DOHH2 (cell line): ENCODE data around the gene PITX1.
A peak's percentile ranks its signal among the peaks of the same experiment; 100 is the strongest.
"Not testable (repeated sequence)": the region's sequence is repeated elsewhere in the genome, so short reads cannot be mapped to it uniquely, and the experiment has no call there.

Experiments
- H3F3A ChIP-seq: fragments of 200-600 bp; sonication (generic), shearing (Covaris generic); 2 replicates; pipeline ENCODE4 v1.6.0; 2016; ENCODE audit warnings: antibody characterized with exemption, mild to moderate bottlenecking; ENCODE audit not compliant: control insufficient read depth, insufficient read depth
- H3K27ac ChIP-seq: fragments of 200-600 bp; sonication (generic); 2 replicates; pipeline ENCODE4 v1.5.1; 2014; ENCODE audit warnings: low read depth, mild to moderate bottlenecking, low read length, moderate library complexity
- H3K27me3 ChIP-seq: fragments of 200-600 bp; sonication (generic); 2 replicates; pipeline ENCODE4 v1.6.1; 2014; ENCODE audit warnings: mild to moderate bottlenecking, low read length, mixed read lengths; ENCODE audit not compliant: control insufficient read depth
- H3K36me3 ChIP-seq: fragments of 200-600 bp; sonication (generic); 2 replicates; pipeline ENCODE4 v1.6.1; 2014; ENCODE audit warnings: mild to moderate bottlenecking, low read length, moderate library complexity, mixed read lengths; ENCODE audit not compliant: control insufficient read depth
- H3K4me1 ChIP-seq: fragments of 200-600 bp; sonication (generic); 2 replicates; pipeline ENCODE4 v1.6.1; 2014; ENCODE audit warnings: mild to moderate bottlenecking, low read length, mixed read lengths; ENCODE audit not compliant: control insufficient read depth
- H3K4me2 ChIP-seq: fragments of 200-600 bp; sonication (generic); 2 replicates; pipeline ENCODE4 v1.6.0; 2014; ENCODE audit warnings: mild to moderate bottlenecking, low read length, moderate library complexity
- H3K4me3 ChIP-seq: fragments of 200-600 bp; sonication (generic); 2 replicates; pipeline ENCODE4 v1.5.1; 2014; ENCODE audit warnings: mild to moderate bottlenecking, low read length, mixed read lengths
- H3K79me2 ChIP-seq: fragments of 200-600 bp; sonication (generic); 2 replicates; pipeline ENCODE4 v1.6.1; 2014; ENCODE audit warnings: mild to moderate bottlenecking, low read length, mixed read lengths; ENCODE audit not compliant: control insufficient read depth
- H3K9me2 ChIP-seq: fragments of 200-600 bp; sonication (generic); replicated peaks from 2 replicates; pipeline ENCODE4 v1.6.1; 2014; ENCODE audit warnings: mild to moderate bottlenecking, low read length, mixed read lengths; ENCODE audit not compliant: control insufficient read depth
- H3K9me3 ChIP-seq: fragments of 200-600 bp; sonication (generic); 2 replicates; pipeline ENCODE4 v1.6.1; 2014; ENCODE audit warnings: antibody characterized with exemption, low read length, mixed read lengths; ENCODE audit not compliant: control insufficient read depth, insufficient read depth
- H4K20me1 ChIP-seq: fragments of 200-600 bp; sonication (generic); 2 replicates; pipeline ENCODE4 v1.6.0; 2014; ENCODE audit warnings: low read depth, mild to moderate bottlenecking, antibody characterized with exemption, low read length, moderate library complexity; ENCODE audit not compliant: control insufficient read depth, insufficient read depth
- EZH2phosphoT487 ChIP-seq: fragments of 200-600 bp; sonication (generic); IDR thresholded peaks from 2 replicates; pipeline ENCODE4 v1.6.1; 2017; ENCODE audit warnings: borderline replicate concordance, mild to moderate bottlenecking, antibody characterized with exemption, low read length, moderate library complexity, mixed read lengths
- TF ChIP-seq, protein P1 (sequence below): fragments of 200-600 bp; sonication (generic); IDR thresholded peaks from one replicate; pipeline ENCODE4 v1.5.1; 2014; ENCODE audit warnings: antibody characterized with exemption, mild to moderate bottlenecking, low read depth, low read length; ENCODE audit not compliant: poor library complexity, severe bottlenecking

Gene PITX1

GRCh38 chr5:135033901-135034235 lies at the start of gene PITX1:
PITX1 (minus strand) TSS chr5:135034228; CDS start chr5:135033881, 347 bp downstream.
- H3K36me3 ChIP-seq = peaks cover 45% of the 10 kb centered on the region
- H3K4me1 ChIP-seq = peaks cover 34% of the 10 kb centered on the region
- H3K9me2 ChIP-seq = no peaks in the 10 kb centered on the region
- H3K4me2 ChIP-seq = peak within 1 kb of the TSS; percentile 67
- no peaks in the 10 kb centered on the region for H3F3A ChIP-seq
- H3K27me3 ChIP-seq = no peaks in the 10 kb centered on the region
- H3K27ac ChIP-seq = peak within 1 kb of the TSS; percentile 74
- TF ChIP-seq, protein P1, sequence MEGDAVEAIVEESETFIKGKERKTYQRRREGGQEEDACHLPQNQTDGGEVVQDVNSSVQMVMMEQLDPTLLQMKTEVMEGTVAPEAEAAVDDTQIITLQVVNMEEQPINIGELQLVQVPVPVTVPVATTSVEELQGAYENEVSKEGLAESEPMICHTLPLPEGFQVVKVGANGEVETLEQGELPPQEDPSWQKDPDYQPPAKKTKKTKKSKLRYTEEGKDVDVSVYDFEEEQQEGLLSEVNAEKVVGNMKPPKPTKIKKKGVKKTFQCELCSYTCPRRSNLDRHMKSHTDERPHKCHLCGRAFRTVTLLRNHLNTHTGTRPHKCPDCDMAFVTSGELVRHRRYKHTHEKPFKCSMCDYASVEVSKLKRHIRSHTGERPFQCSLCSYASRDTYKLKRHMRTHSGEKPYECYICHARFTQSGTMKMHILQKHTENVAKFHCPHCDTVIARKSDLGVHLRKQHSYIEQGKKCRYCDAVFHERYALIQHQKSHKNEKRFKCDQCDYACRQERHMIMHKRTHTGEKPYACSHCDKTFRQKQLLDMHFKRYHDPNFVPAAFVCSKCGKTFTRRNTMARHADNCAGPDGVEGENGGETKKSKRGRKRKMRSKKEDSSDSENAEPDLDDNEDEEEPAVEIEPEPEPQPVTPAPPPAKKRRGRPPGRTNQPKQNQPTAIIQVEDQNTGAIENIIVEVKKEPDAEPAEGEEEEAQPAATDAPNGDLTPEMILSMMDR = no peak
- TF ChIP-seq EZH2phosphoT487 = no peak
- H3K4me3 ChIP-seq = peak within 1 kb of the TSS; percentile 92
- peaks cover 57% of the 10 kb centered on the region for H3K79me2 ChIP-seq
- H4K20me1 ChIP-seq = peaks cover 7% of the 10 kb centered on the region
- no peaks in the 10 kb centered on the region for H3K9me3 ChIP-seq

GRCh38 chr5:135083334-135083733 lies 49.3 kb upstream of the PITX1 start:
- not testable (repeated sequence) for H3K27ac ChIP-seq, H3K9me2 ChIP-seq, H3F3A ChIP-seq, H3K4me1 ChIP-seq, H4K20me1 ChIP-seq, H3K4me2 ChIP-seq, H3K36me3 ChIP-seq, H3K9me3 ChIP-seq, H3K4me3 ChIP-seq, H3K79me2 ChIP-seq, H3K27me3 ChIP-seq

GRCh38 chr5:135081240-135081639 lies 47.2 kb upstream of the PITX1 start:
- H3F3A ChIP-seq = no peaks in the 10 kb centered on the region
- no peaks in the 10 kb centered on the region for H3K27me3 ChIP-seq
- H3K27ac ChIP-seq = no peak overlapping the region
- H3K9me2 ChIP-seq = no peaks in the 10 kb centered on the region
- TF ChIP-seq EZH2phosphoT487 = no peak
- H3K4me3 ChIP-seq = no peak overlapping the region
- no peaks in the 10 kb centered on the region for H3K4me1 ChIP-seq
- H3K79me2 ChIP-seq = no peaks in the 10 kb centered on the region
- peaks cover 5% of the 10 kb centered on the region; the same call in 1 of the 2 replicates for H3K36me3 ChIP-seq
- no peaks in the 10 kb centered on the region for H4K20me1 ChIP-seq
- no peak overlapping the region for H3K4me2 ChIP-seq
- peaks cover 10% of the 10 kb centered on the region; the same call in 1 of the 2 replicates for H3K9me3 ChIP-seq

GRCh38 chr5:135079760-135080159 lies 45.7 kb upstream of the PITX1 start:
- H3K36me3 ChIP-seq = peaks cover 5% of the 10 kb centered on the region; the same call in 1 of the 2 replicates
- no peak overlapping the region for H3K4me2 ChIP-seq
- H4K20me1 ChIP-seq = no peaks in the 10 kb centered on the region
- H3K9me3 ChIP-seq = peaks cover 10% of the 10 kb centered on the region; the same call in 1 of the 2 replicates
- no peaks in the 10 kb centered on the region for H3F3A ChIP-seq
- H3K4me3 ChIP-seq = no peak overlapping the region
- no peaks in the 10 kb centered on the region for H3K9me2 ChIP-seq
- H3K4me1 ChIP-seq = no peaks in the 10 kb centered on the region
- no peak for TF ChIP-seq EZH2phosphoT487
- TF ChIP-seq, protein P1 = no peak
- no peaks in the 10 kb centered on the region for H3K79me2 ChIP-seq
- no peak overlapping the region for H3K27ac ChIP-seq
- no peaks in the 10 kb centered on the region for H3K27me3 ChIP-seq
